Stimulated activated CD4-positive, alpha-beta T cell treated with anti-CD3 and anti-CD28 coated beads, Interleukin-12 subunit alpha, Interleukin-12 subunit beta, amount 100 ng/mL, for 24 hours (primary cell): ENCODE data around the gene LHFPL2.

Source experiments
- DNase-seq, 2 experiments: peaks; one replicate each; pipeline ENCODE4 v3.0.0-alpha.2; 2020; ENCODE audit warnings: low read depth in 2 of 2

LHFPL2 gene

DNA sequence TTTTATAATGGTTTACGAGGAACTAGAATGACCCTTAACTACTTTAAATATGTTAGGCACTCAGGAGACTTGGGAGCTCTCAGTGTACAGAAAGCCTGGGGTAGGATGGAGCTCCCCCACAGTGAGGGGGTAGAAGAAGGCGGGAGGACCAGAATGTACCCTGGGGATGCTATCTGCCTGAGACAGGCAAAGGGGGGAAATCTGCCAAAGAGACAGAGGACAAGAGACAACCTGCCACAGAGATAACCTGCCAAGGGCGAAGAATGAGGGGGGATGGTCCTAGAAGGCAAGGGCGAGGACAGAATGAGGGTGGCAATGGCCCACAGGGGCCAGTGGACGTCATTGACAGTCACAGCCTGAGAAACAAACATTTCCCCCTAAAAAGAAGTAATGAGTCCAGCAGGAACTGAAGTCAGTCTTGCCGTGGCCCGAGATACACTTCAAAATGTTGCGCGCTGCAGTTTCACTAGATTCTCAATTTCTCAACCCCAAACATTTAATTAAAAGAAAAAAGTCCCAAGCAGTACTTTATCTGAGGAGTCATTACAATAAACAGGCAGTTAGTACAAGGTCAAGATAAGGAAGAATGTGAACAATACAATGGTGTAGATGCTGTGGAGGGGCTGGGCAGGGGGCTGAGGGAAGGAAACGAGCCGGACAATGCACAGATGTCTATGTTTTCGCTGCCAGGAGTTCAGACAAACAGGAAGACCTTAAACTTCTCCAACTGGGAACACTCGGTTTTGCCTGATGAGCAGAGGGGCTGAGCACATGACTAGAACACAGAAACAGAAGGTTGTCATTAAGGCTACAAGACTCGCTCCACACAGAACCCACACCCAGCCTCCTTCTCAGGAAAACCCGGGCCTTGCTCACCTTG lies 125.0 kb downstream of the LHFPL2 start:
- DNase-seq, result no peak

DNA sequence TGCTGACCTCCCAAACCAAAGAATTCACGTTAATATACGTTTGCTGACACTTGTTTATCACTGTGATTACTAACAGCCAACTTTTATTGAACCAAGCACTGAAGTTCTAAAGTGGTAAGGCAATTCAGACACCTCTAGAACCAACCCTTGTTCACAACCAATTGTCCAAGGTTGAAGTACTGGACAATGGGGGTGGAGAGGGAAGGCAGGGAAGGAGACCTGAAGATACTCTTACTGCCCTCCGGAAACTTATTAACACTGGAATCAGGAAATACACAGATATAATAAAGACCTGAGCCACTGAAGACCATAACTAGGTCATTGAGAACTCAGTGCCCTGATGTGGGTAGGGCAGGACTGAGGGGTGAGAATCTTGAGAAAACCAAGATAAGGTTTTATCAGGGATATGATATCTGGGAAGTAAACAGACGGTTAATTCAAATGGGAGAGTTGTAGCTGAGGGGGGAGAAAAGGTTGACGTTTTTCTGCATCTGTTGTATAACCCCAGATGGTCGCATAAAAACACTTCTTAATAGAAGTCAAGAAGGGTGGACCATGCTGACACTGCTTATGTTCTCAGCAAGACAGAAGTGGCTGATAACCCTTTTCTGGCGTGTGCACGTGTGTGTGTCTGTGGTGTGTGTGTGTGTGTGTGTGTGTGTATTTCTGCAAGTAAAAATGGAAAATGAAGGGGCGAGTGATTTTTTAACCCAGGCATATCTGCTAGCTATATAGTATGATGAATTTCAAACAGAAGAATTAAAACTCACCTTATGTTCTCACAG lies 125.9 kb downstream of the LHFPL2 start:
- no peak for DNase-seq

GRCh38 chr5:78521455-78521854 lies 127.1 kb downstream of the LHFPL2 start:
- DNase-seq, result no peak

GRCh38 chr5:78519198-78519941 lies 129.2 kb downstream of the LHFPL2 start:
- DNase-seq, result no peak

- DNase-seq, result no peak
Observed at GRCh38 chr5:78518365-78519197, 130.0 kb downstream of the LHFPL2 start.

DNA sequence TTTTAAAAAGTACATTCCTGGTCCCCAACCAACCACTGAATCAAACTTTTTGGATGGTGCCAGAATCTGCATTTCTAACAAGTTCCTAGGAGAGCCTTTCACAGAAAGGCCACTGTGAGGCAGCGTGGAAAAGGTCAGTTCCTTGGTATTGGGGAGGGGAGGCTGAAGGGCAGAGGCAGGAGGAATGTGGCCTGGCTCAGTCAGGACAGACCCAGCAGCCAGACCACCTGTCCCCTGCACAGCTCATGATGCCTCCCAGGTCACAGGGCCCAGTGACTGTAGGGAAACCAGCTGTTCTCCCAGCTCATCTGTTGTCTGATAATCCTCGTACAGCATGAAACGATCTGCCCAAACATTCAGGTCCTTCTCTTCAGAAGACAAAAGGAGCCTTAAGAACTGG lies 132.9 kb downstream of the LHFPL2 start:
- DNase-seq, result no peak

DNA sequence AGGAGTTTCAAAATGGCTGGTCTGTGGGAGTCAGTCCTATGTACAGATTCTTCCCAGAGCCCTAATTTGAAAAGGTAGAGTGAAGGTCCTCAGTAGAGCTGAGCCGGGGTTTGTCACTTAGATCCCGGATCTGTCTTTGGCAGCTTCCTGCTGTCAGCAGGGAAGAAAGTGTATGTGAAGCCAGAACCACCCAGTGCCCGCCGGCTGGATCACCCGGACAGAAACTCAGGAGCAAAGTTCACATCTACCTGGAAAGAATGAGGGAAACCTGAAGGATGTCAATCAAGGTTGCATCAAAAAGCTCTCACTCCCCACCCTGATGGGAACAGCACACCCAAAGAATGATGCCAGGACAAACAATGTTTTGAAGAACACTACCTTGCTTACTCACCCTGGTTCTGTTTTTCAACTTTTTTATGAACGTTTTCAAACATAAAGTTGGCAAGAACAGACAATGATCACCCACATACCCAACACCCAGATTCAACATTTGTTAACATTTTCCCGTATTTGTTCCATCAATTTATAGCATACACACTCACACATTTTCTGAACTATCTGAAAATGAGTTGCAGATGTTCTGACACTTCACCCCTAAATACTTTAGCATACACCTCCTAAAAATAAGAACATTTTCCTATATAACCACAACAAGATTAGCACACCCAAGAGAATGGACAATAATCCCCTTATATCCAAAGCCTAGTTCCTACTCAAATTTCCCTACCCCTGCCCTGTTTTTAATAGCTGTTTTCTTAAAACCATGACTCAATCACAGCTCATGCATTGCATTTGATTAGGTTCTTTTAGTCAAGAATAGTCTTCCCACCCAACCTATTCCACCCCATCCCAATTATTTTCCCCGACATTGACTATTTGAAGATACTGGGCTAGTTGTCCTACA lies 133.9 kb downstream of the LHFPL2 start:
- DNase-seq, result no peak

GRCh38 chr5:78513441-78513840 lies 135.1 kb downstream of the LHFPL2 start:
- DNase-seq, result no peak

GRCh38 chr5:78512435-78512834 lies 136.1 kb downstream of the LHFPL2 start:
- no peak for DNase-seq

DNA sequence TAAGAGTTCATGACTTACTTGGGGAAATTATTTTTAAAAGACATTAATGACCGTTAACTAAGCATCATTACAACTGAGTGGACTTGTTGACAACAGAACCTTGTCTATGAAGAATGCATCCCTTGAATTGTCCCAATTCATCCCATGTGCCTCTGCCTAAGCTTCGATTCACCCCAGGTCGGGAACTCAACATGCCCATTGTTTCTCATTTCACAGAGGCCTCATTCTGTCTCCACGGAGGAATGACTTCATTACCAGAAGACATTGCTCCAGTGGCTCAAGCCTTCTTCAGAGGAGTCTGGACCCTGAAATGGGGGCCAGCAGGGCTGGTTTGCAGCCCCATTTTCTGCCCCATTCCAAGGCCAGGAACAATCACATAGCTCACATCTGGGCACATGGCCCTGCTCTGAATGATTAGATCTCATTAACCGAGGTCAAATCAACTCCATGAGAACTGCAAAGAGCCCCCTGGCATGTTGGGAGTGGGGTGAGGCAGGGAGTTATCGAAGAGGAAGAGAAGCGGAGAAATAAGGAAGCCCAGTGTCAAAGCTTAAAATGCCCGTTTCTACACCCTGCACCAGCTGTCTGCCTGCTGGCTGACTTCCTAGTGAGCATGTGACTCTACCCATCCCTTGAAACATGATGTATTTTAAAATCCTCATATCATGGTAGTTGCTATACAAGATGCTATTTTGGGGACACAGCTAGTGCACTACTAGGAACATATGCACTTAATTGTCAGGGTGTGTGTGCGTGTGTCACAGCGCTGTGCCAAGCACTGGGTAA lies 137.3 kb downstream of the LHFPL2 start:
- no peak for DNase-seq

DNA sequence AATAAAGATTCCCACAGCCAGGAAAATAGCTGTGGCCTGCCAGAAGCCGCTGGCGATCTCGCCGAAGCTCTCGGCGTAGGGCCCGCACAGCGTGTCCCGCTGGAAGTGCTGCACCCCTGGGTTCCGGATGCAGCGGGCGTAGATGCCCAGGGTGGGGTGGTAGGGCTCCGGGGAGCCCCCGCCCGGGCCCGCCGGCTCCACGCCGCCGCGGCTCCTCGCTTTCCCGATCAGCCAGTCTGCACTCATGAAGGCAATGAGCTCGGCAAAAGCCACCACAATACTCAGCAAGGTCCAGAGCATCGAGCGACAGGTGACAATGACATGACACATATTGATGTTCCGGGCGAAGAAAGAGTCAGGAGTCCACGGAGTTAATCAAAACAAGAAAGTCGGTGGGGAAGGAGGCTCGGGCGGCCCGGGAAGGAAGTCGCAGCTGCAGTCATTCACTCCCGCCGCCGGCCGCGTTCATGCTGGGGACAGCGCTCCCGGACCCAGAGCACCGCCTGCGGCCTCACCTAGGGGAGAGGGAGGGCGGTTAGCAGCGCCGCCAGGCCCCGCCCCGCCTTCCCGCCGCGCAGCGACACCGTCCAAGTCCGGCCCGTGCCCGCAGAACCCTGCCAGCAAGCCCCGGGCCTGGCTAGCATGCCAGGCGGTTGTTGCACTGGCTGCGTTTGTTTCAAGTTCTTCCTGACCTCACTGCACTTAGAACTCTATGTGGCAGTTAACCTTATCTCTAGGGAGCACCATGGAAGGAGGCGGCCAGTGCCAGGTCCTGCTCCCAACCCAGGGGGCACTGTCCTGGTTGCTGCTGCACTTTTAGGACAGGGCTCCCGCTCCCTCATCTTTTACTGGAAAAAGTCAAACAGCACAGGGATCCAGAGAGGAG lies 138.4 kb downstream of the LHFPL2 start:
- DNase-seq, result peak in 1 of 2 experiments; percentile 17

- no peak for DNase-seq
Observed at GRCh38 chr5:78509145-78509865, 139.3 kb downstream of the LHFPL2 start.

GRCh38 chr5:78508186-78508765 lies 140.3 kb downstream of the LHFPL2 start:
- no peak for DNase-seq

DNA sequence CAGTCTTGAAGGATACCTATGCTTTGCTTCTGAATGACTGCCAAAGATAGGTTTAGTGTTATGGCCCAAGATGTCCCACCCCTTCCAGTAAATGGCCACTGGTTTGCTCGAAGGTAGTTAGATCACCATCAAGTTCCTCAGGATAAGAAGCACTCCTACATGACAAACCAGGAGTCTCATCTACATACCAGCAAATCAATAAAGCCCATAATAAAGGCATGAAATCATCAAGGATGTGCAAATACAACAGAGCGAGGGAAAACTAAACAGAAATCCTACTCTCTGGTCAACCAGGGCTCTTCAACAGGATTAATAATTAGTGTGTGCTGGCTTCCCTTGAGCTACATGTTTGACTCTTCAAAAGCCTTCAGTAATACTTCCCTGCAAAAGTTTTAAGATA lies 141.0 kb downstream of the LHFPL2 start:
- DNase-seq, result no peak

- DNase-seq, result no peak
Observed at GRCh38 chr5:78506261-78507024, 142.1 kb downstream of the LHFPL2 start.

DNA sequence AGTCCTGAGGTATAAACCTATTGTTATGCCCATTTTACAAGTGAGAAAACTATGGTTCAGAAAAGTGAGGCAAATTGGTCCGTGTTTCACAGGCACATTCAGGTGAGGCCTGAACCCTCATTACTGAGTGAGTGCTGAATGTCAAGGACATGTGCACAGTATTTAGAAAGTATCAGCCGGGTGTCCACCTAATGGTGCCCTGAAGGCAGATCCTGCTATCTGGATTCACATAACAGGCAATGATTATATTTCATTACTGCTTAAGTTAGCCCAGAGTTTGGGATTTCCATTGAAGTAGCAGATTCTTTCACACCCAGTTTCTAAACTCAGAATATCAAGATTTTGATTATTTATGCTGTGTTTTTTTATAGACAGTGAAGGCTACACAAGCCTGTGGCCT lies 142.7 kb downstream of the LHFPL2 start:
- DNase-seq, result no peak
